Measurements from ENCODE around the gene SLC27A1. TPM values are rescaled to one million over a fixed set of nuclear protein-coding genes. Genes with fewer than 3 reads are reported as not detected.

The SLC27A1 gene
- total and polyA plus RNA-seq, 9 of the 15 experiments (the other 6 are each of a cell fraction or from before 2014, with no cell fraction given): 0.06 to 3.0 (median 1.1) TPM

GRCh38 chr19:17534767-17535166 lies 64.4 kb downstream of the SLC27A1 start:
- no peak for ATAC-seq
- intact Hi-C loops (cut with micrococcal nuclease): no loop called here
- Histone ChIP-seq H3K27me3 (ENCODE audit: control insufficient read depth in 2 of 2, insufficient read depth in 2 of 2, low read length in 2 of 2) (peaks cover 4 to 12% of the 10 kb centered on the region in 2 experiments; a peak in 2 of 5 replicates), H3K9me1 (ENCODE audit: control insufficient read depth, insufficient read depth, low read length) (peaks cover 2% of the 10 kb centered on the region), H3K4me2 (ENCODE audit: insufficient read depth, low read length) (no peak overlapping the region), H3K4me1 (replicated peaks in 1 of 2; ENCODE audit: control insufficient read depth in 2 of 2, insufficient read depth in 2 of 2, low read length in 2 of 2) (peaks cover 0 to 24% of the 10 kb centered on the region in 2 experiments; a peak in 3 of 5 replicates), H3K9ac (ENCODE audit: insufficient read depth in 1 of 2, low read depth in 2 of 2, low read length in 2 of 2) (peak overlapping the region in 1 of 2 experiments; percentile 35; a peak in 1 of 4 replicates), H3K4me3 (no peak overlapping the region), H3K36me3 (ENCODE audit: control insufficient read depth, insufficient read depth, low read length) (no peaks in the 10 kb centered on the region), H3K27ac (ENCODE audit: extremely low read depth, low read depth, low read length) (no peak overlapping the region), H3K79me2 (ENCODE audit: control insufficient read depth, insufficient read depth, low read length) (no peaks in the 10 kb centered on the region), H2AFZ (ENCODE audit: low read depth, low read length) (no peak overlapping the region), H4K20me1 (replicated peaks; ENCODE audit: control insufficient read depth, insufficient read depth, low read length) (no peaks in the 10 kb centered on the region), H3K9me3 (replicated peaks; ENCODE audit: control insufficient read depth, insufficient read depth, low read depth, low read length) (no peaks in the 10 kb centered on the region)
- no TSS peak for BruUV-seq (replicated peaks)
- in situ Hi-C loops (cut with MboI): no loop called here
- FAIRE-seq: no peak
- POLR2A ChIA-PET: interaction anchor here (0.5 to 0.7 kb wide), 4 partner anchors 12 to 966 kb away, joined by 3 to 4 read pairs (median 3); no protein-coding TSS in a partner anchor
- TF ChIP-seq RBM25 (IDR thresholded peaks at IDR 0.05; ENCODE audit: low read depth, low read length, severe bottlenecking): peak; percentile 79
- TF ChIP-seq BCOR (IDR thresholded peaks at IDR 0.05): peak; percentile 49; the same call in 1 of the 2 replicates
- TF ChIP-seq CREB5 (CRISPR knock-in tag; IDR thresholded peaks at IDR 0.05): no peak
- DNase-seq (ENCODE audit: extremely low read depth in 1 of 4, low spot score in 3 of 4): no peak
- CTCF ChIA-PET (ENCODE audit: low intra/inter-chr PET ratio): no interaction called here

DNA sequence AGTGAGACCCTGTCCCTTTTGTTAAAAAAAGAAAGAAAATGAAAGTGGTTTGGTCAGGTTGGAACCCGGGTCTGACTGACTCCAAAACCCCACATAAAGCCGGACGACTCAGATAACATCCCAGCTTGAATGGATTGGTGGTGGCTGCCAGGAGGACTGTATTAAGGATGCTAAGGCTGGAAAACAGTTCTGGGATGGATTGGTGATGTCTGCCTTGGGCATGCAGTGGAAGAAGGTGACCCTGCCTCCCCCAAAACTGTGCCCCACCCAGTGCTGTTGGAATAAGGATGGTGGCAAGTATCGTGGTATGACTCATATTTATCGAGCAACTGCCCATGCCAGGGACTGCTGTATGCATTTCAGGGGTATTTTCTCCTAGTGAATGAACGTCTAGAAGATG lies 66.6 kb downstream of the SLC27A1 start:
- Histone ChIP-seq H3K9me1 (ENCODE audit: control insufficient read depth, insufficient read depth, low read length) (peaks cover 2% of the 10 kb centered on the region), H3K36me3 (ENCODE audit: control insufficient read depth, insufficient read depth, low read length) (no peaks in the 10 kb centered on the region), H2AFZ (ENCODE audit: low read depth, low read length) (no peak overlapping the region), H3K9ac (ENCODE audit: insufficient read depth in 1 of 2, low read depth in 2 of 2, low read length in 2 of 2) (no peak overlapping the region), H3K27me3 (ENCODE audit: control insufficient read depth in 2 of 2, insufficient read depth in 2 of 2, low read length in 2 of 2) (peaks cover 4 to 12% of the 10 kb centered on the region in 2 experiments; a peak in 2 of 5 replicates), H3K4me1 (replicated peaks in 1 of 2; ENCODE audit: control insufficient read depth in 2 of 2, insufficient read depth in 2 of 2, low read length in 2 of 2) (peaks cover 0 to 26% of the 10 kb centered on the region in 2 experiments; a peak in 3 of 5 replicates), H3K27ac (ENCODE audit: extremely low read depth, low read depth, low read length) (no peak overlapping the region), H3K79me2 (ENCODE audit: control insufficient read depth, insufficient read depth, low read length) (no peaks in the 10 kb centered on the region), H4K20me1 (replicated peaks; ENCODE audit: control insufficient read depth, insufficient read depth, low read length) (no peaks in the 10 kb centered on the region), H3K9me3 (replicated peaks; ENCODE audit: control insufficient read depth, insufficient read depth, low read depth, low read length) (no peaks in the 10 kb centered on the region), H3K4me3 (no peak overlapping the region), H3K4me2 (ENCODE audit: insufficient read depth, low read length) (no peak overlapping the region)
- intact Hi-C loops (cut with micrococcal nuclease): no loop called here
- ChIA-PET POLR2A (interaction anchor here (0.8 to 0.9 kb wide), 2 partner anchors 20 to 34 kb away, joined by 3 read pairs; no protein-coding TSS in a partner anchor), CTCF (ENCODE audit: low intra/inter-chr PET ratio) (no interaction called here)
- BruUV-seq (replicated peaks): no TSS peak
- FAIRE-seq: no peak
- no peak for DNase-seq (ENCODE audit: extremely low read depth in 1 of 4, low spot score in 3 of 4)
- in situ Hi-C loops (cut with MboI): no loop called here
- no peak for ATAC-seq
- WGBS (ENCODE audit: insufficient coverage, low coverage, missing lambda C conversion rate): 21% methylated on average over 6 of the region's 6 CpGs
- no peak for TF ChIP-seq KLF10 (CRISPR knock-in tag; IDR thresholded peaks at IDR 0.05)
- no peak for TF ChIP-seq MAZ (CRISPR knock-in tag; conservative IDR thresholded peaks at IDR 0.05 in 1 of 2, IDR thresholded peaks at IDR 0.05 in 1 of 2)
- TF ChIP-seq ZNF280A (IDR thresholded peaks at IDR 0.05; ENCODE audit: low read depth, partially characterized antibody): no peak
- TF ChIP-seq XRCC3 (IDR thresholded peaks at IDR 0.05): no peak
- no peak for TF ChIP-seq ZNF75A (CRISPR knock-in tag; IDR thresholded peaks at IDR 0.05)
- no peak for TF ChIP-seq HDAC2 (IDR thresholded peaks at IDR 0.05)
- no peak for TF ChIP-seq CHD4 (IDR thresholded peaks at IDR 0.05; ENCODE audit: insufficient read depth, insufficient replicate concordance, low read depth, low read length, poor library complexity, severe bottlenecking)
- no peak for TF ChIP-seq CREB5 (CRISPR knock-in tag; IDR thresholded peaks at IDR 0.05)
- TF ChIP-seq, protein P1, sequence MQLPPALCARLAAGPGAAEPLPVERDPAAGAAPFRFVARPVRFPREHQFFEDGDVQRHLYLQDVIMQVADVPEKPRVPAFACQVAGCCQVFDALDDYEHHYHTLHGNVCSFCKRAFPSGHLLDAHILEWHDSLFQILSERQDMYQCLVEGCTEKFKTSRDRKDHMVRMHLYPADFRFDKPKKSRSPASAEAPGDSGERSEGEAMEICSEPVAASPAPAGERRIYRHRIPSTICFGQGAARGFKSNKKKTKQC (CRISPR knock-in tag; IDR thresholded peaks at IDR 0.05): no peak
